Fibroblast of lung (primary cell): Measurements from ENCODE around the gene UBXN6. TPM values are rescaled to one million over a fixed set of nuclear protein-coding genes. Genes with fewer than 3 reads are reported as not detected.

ENCODE experiments used
- DNase-seq, 2 donors: peaks; one replicate each; pipeline versions ENCODE4 v3.0.0 to v3.0.0-alpha.2; 2010; ENCODE audit warnings: low read depth in 2 of 2
- H2AFZ ChIP-seq: 2 replicates; pipeline ENCODE4 v1.5.1; 2012; ENCODE audit warnings: low read length, control low read depth, inconsistent platforms
- H3K27ac ChIP-seq: 2 replicates; pipeline ENCODE4 v1.5.1; 2011; ENCODE audit warnings: low read length, control low read depth; ENCODE audit not compliant: insufficient read depth
- H3K27me3 ChIP-seq: 2 replicates; pipeline ENCODE4 v1.5.1; 2011; ENCODE audit warnings: mild to moderate bottlenecking, low read length; ENCODE audit not compliant: control insufficient read depth, insufficient read depth
- H3K36me3 ChIP-seq: 2 replicates; pipeline ENCODE4 v1.5.1; 2011; ENCODE audit warnings: low read length; ENCODE audit not compliant: control insufficient read depth, insufficient read depth
- H3K4me1 ChIP-seq: 2 replicates; pipeline ENCODE4 v1.5.1; 2011; ENCODE audit warnings: low read length; ENCODE audit not compliant: control insufficient read depth, insufficient read depth; ENCODE audit errors: extremely low read depth
- H3K4me2 ChIP-seq: 2 replicates; pipeline ENCODE4 v1.5.1; 2011; ENCODE audit warnings: low read length, control low read depth; ENCODE audit not compliant: insufficient read depth; ENCODE audit errors: extremely low read depth
- H3K4me3 ChIP-seq, 4 experiments: fragments of 200-600 bp in 1 of 4; sonication (generic) in 1 of 4; replicated peaks in 1 of 4; 2 replicates each; pipeline ENCODE4 v1.5.1; 2011 to 2016; ENCODE audit warnings: low read length in 4 of 4, low read depth in 3 of 4, mild to moderate bottlenecking in 3 of 4, control low read depth in 2 of 4, inconsistent platforms in 1 of 4, mixed read lengths in 1 of 4; ENCODE audit not compliant: insufficient read depth in 1 of 4; ENCODE audit errors: control extremely low read depth in 1 of 4
- H3K79me2 ChIP-seq: 2 replicates; pipeline ENCODE4 v1.5.1; 2012; ENCODE audit warnings: mild to moderate bottlenecking, low read length, inconsistent platforms; ENCODE audit not compliant: control insufficient read depth, insufficient read depth
- H3K9ac ChIP-seq: 2 replicates; pipeline ENCODE4 v1.5.1; 2011; ENCODE audit warnings: mild to moderate bottlenecking, low read length, control low read depth; ENCODE audit not compliant: insufficient read depth
- H3K9me3 ChIP-seq: 2 replicates; pipeline ENCODE4 v1.5.1; 2012; ENCODE audit warnings: low read depth, low read length; ENCODE audit not compliant: control insufficient read depth, insufficient read depth
- H4K20me1 ChIP-seq: 2 replicates; pipeline ENCODE4 v1.5.1; 2011; ENCODE audit warnings: low read length; ENCODE audit not compliant: control insufficient read depth, insufficient read depth; ENCODE audit errors: extremely low read depth
- CTCF ChIP-seq, 2 donors: IDR thresholded peaks in 1 of 2; conservative IDR thresholded peaks in 1 of 2; 1 replicate in 1 of 2; 2 replicates in 1 of 2; pipeline ENCODE4 v1.5.1; 2011 to 2012; ENCODE audit warnings: low read length in 2 of 2, control low read depth in 1 of 2, inconsistent platforms in 1 of 2, low read depth in 1 of 2, mild to moderate bottlenecking in 1 of 2
- EZH2 ChIP-seq: IDR thresholded peaks from 2 replicates; pipeline ENCODE4 v1.5.1; 2012; ENCODE audit warnings: low read length, control low read depth, mild to moderate bottlenecking; ENCODE audit errors: missing control alignments
- polyA plus RNA-seq, 2 donors: library from polyadenylated mRNA; depleted of rRNA in 1 of 2; stranded (reverse) in 1 of 2; unstranded in 1 of 2; fragments of >200 nt; gene quantifications; 2 replicates each; pipeline ENCODE4 v1.2.1, GENCODE V29; 2011 to 2012; ENCODE audit warnings: missing spikeins in 1 of 2
- total RNA-seq: library from RNA; depleted of rRNA; stranded (reverse); fragments of >200 nt; gene quantifications from 2 replicates; pipeline ENCODE4 v1.2.1, GENCODE V29; 2014

UBXN6 gene
- total and polyA plus RNA-seq, 2 donors (not counting 1 experiment from before 2014, with no cell fraction given): 49.1 to 114 TPM

- no peaks in the 10 kb centered on the region for H3K27me3 ChIP-seq
- no peak for TF ChIP-seq CTCF (conservative IDR thresholded peaks at IDR 0.05 in 1 of 2, IDR thresholded peaks at IDR 0.05 in 1 of 2; ENCODE audit: low read depth in 1 of 2, low read length in 2 of 2)
- peaks cover 10% of the 10 kb centered on the region for H3K79me2 ChIP-seq
- H3K4me3 ChIP-seq: peak overlapping the region in 2 of 4 experiments; percentile 22 to 36
- no peak overlapping the region for H3K27ac ChIP-seq
- DNase-seq: peak in 1 of 2 donors; percentile 30
- H4K20me1 ChIP-seq: no peaks in the 10 kb centered on the region
- no peaks in the 10 kb centered on the region for H3K9me3 ChIP-seq
- H3K4me2 ChIP-seq: peak overlapping the region; percentile 61
- peaks cover 6% of the 10 kb centered on the region for H3K36me3 ChIP-seq
- H3K4me1 ChIP-seq: peaks cover 8% of the 10 kb centered on the region
- H2AFZ ChIP-seq: no peak overlapping the region
- H3K9ac ChIP-seq: no peak overlapping the region
These were observed 42.2 kb downstream of the UBXN6 start for GRCh38 chr19:4415352-4415751.

- H3K4me3 ChIP-seq: peak overlapping the region in 2 of 4 experiments; percentile 21 to 36
- H3K9me3 ChIP-seq: no peaks in the 10 kb centered on the region
- peaks cover 10% of the 10 kb centered on the region for H3K79me2 ChIP-seq
- peaks cover 8% of the 10 kb centered on the region for H3K4me1 ChIP-seq
- no peak overlapping the region for H2AFZ ChIP-seq
- peaks cover 6% of the 10 kb centered on the region for H3K36me3 ChIP-seq
- no peak overlapping the region for H3K9ac ChIP-seq
- no peaks in the 10 kb centered on the region for H4K20me1 ChIP-seq
- H3K27me3 ChIP-seq: no peaks in the 10 kb centered on the region
- peak in 1 of 2 donors; percentile 16 for TF ChIP-seq CTCF (conservative IDR thresholded peaks at IDR 0.05 in 1 of 2, IDR thresholded peaks at IDR 0.05 in 1 of 2; ENCODE audit: low read depth in 1 of 2, low read length in 2 of 2)
- TF ChIP-seq EZH2: no peak
- peak overlapping the region; percentile 61 for H3K4me2 ChIP-seq
- peak overlapping the region; percentile 40 for H3K27ac ChIP-seq
- peak; percentile 12 to 71 for DNase-seq
These were observed 42.7 kb downstream of the UBXN6 start for GRCh38 chr19:4414800-4415321.

- H3K4me3 ChIP-seq: peak overlapping the region in 2 of 4 experiments; percentile 21 to 36
- peaks cover 6% of the 10 kb centered on the region for H3K36me3 ChIP-seq
- peak; percentile 14 to 60 for DNase-seq
- H3K27ac ChIP-seq: peak overlapping the region; percentile 40
- peaks cover 8% of the 10 kb centered on the region for H3K4me1 ChIP-seq
- H3K9ac ChIP-seq: no peak overlapping the region
- H4K20me1 ChIP-seq: no peaks in the 10 kb centered on the region
- no peaks in the 10 kb centered on the region for H3K27me3 ChIP-seq
- no peaks in the 10 kb centered on the region for H3K9me3 ChIP-seq
- H2AFZ ChIP-seq: no peak overlapping the region
- peak overlapping the region; percentile 61 for H3K4me2 ChIP-seq
- H3K79me2 ChIP-seq: peaks cover 11% of the 10 kb centered on the region
- no peak for TF ChIP-seq CTCF (conservative IDR thresholded peaks at IDR 0.05 in 1 of 2, IDR thresholded peaks at IDR 0.05 in 1 of 2; ENCODE audit: low read depth in 1 of 2, low read length in 2 of 2)
- no peak for TF ChIP-seq EZH2
These were observed 43.3 kb downstream of the UBXN6 start for GRCh38 chr19:4414144-4414799.
